ENCODE measurements around the gene CRTAP. TPM values are rescaled to one million over a fixed set of nuclear protein-coding genes. Genes with fewer than 3 reads are reported as not detected.
A peak's percentile ranks its signal among the peaks of the same experiment; 100 is the strongest.

CRTAP gene
- total and polyA plus RNA-seq, 2 of the 13 experiments (the other 11 are each of a cell fraction or from before 2014, with no cell fraction given): 54.2 to 119 TPM

DNA sequence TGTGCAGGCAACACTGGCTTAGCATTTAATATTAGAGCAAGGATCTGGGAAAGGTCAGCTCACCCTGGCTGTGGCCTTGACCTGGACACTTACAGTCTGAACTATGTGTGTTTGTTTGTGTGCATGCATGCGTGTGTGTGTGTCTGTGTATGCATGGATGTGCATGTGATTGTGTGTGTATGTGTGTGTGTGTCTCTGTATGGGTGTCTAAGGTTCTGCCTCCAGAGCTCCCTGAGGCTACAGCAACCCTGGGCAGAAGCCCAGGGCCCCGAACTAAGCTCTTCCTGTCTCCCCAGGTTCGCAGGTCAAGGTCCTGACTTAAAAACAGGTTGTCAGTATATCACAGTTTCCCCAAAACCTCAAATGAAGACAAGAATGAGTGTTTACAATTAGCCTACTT lies 53.5 kb downstream of the CRTAP start:
- intact Hi-C loops (cut with micrococcal nuclease; ENCODE audit: unreplicated experiment): no loop called here
- DNase-seq (ENCODE audit: low spot score) (no peak), ATAC-seq (peak; percentile 59), FAIRE-seq (no peak)
- no peak overlapping the region for H3K9ac ChIP-seq (ENCODE audit: insufficient read depth, low read depth, low read length)
- H3K4me2 ChIP-seq (ENCODE audit: low read depth, low read length): peak overlapping the region; percentile 48
- in situ Hi-C loops (cut with HindIII; ENCODE audit: extremely low pct_ligation_motif_present, low pct_unique_long_range_greater_than_20kb): no loop called here
- H3K27ac ChIP-seq (ENCODE audit: extremely low read length, insufficient read depth, low read length): no peak overlapping the region
- no peak overlapping the region for H3K4me3 ChIP-seq (replicated peaks in 1 of 3; ENCODE audit: insufficient read depth in 1 of 3, low read depth in 2 of 3, low read length in 3 of 3)
- ChIA-PET POLR2A (no interaction called here), CTCF (ENCODE audit: low intra/inter-chr PET ratio, low total read pairs) (no interaction called here)
- TF ChIP-seq HNF1B (CRISPR knock-in tag; IDR thresholded peaks at IDR 0.05) (no peak), ZFP82 (CRISPR knock-in tag; IDR thresholded peaks at IDR 0.05; ENCODE audit: borderline replicate concordance) (no peak), NCOA5 (CRISPR knock-in tag; IDR thresholded peaks at IDR 0.05) (no peak), NR2F6 (IDR thresholded peaks at IDR 0.05) (0 out of 2 replicates have a peak, but pooled peaks have one; percentile 15), NR2F6 (CRISPR knock-in tag; IDR thresholded peaks at IDR 0.05) (no peak), ZNF841 (CRISPR knock-in tag; IDR thresholded peaks at IDR 0.05; ENCODE audit: borderline replicate concordance) (no peak)
- H3K9me3 ChIP-seq (ENCODE audit: low read length): no peaks in the 10 kb centered on the region
- no TSS peak for BruUV-seq (replicated peaks)
- peaks cover 23% of the 10 kb centered on the region for H3K4me1 ChIP-seq (ENCODE audit: insufficient read depth, low read length)
- H3K36me3 ChIP-seq (replicated peaks in 1 of 2; ENCODE audit: control insufficient read depth in 1 of 2, insufficient read depth in 2 of 2, low read length in 2 of 2): no peaks in the 10 kb centered on the region
- H3K79me2 ChIP-seq (ENCODE audit: insufficient read depth, low read length): no peaks in the 10 kb centered on the region
- no peak overlapping the region for H2AFZ ChIP-seq (ENCODE audit: low read length)
- 0% methylated on average over 3 of the region's 3 CpGs for WGBS (ENCODE audit: low lambda C conversion rate)
- H3K27me3 ChIP-seq (ENCODE audit: control insufficient read depth in 1 of 2, insufficient read depth in 2 of 2, low read length in 2 of 2): peaks cover 0 to 5% of the 10 kb centered on the region in 2 experiments; a peak in 1 of 5 replicates
- no peaks in the 10 kb centered on the region for H4K20me1 ChIP-seq (ENCODE audit: insufficient read depth, low read length)

DNA sequence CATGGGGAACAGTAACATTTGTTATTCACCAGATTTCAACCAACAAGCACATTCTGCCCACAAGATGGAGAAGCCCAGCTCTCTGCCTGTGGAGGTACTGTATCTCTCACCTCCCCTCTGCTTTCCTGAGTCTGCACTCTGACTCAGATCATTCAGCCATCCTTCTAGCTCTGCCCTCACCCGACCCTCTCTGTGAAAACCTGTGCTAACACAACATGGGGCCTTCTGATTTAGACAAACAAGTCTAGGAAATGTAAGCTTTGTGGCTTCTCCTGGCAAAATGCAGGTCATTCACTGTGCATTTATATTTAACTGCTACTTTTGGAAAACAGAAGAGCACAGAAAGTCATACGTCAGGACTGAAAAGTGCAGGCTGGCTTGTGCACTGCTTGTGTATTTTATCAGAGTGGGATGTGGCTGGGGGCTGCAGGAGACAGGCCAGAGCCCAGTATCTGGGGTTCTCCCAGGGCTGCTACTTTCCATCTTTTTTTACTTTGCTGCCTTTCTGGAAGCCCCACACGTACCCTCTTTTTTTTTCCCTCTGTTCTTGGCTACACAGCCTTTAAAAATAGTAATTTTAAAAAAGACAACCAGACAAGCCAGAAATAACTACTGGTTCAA lies 54.0 kb downstream of the CRTAP start:
- Histone ChIP-seq H3K27ac (ENCODE audit: extremely low read length, insufficient read depth, low read length) (no peak overlapping the region), H4K20me1 (ENCODE audit: insufficient read depth, low read length) (no peaks in the 10 kb centered on the region), H3K9me3 (ENCODE audit: low read length) (no peaks in the 10 kb centered on the region), H3K4me2 (ENCODE audit: low read depth, low read length) (peak overlapping the region; percentile 48), H3K4me1 (ENCODE audit: insufficient read depth, low read length) (peaks cover 23% of the 10 kb centered on the region), H3K4me3 (replicated peaks in 1 of 3; ENCODE audit: insufficient read depth in 1 of 3, low read depth in 2 of 3, low read length in 3 of 3) (no peak overlapping the region), H3K9ac (ENCODE audit: insufficient read depth, low read depth, low read length) (no peak overlapping the region), H2AFZ (ENCODE audit: low read length) (no peak overlapping the region), H3K79me2 (ENCODE audit: insufficient read depth, low read length) (no peaks in the 10 kb centered on the region), H3K27me3 (ENCODE audit: control insufficient read depth in 1 of 2, insufficient read depth in 2 of 2, low read length in 2 of 2) (peaks cover 0 to 4% of the 10 kb centered on the region in 2 experiments; a peak in 1 of 5 replicates), H3K36me3 (replicated peaks in 1 of 2; ENCODE audit: control insufficient read depth in 1 of 2, insufficient read depth in 2 of 2, low read length in 2 of 2) (no peaks in the 10 kb centered on the region)
- DNase-seq (ENCODE audit: low spot score): no peak
- ATAC-seq: peak; percentile 89
- TF ChIP-seq SALL1 (CRISPR knock-in tag; IDR thresholded peaks at IDR 0.05): 0 out of 2 replicates have a peak, but pooled peaks have one; percentile 12
- TF ChIP-seq ZSCAN25 (CRISPR knock-in tag; IDR thresholded peaks at IDR 0.05): 0 out of 2 replicates have a peak, but pooled peaks have one; percentile 26
- TF ChIP-seq NCOA1 (CRISPR knock-in tag; IDR thresholded peaks at IDR 0.05): no peak
- FAIRE-seq: no peak
- CTCF ChIA-PET (ENCODE audit: low intra/inter-chr PET ratio, low total read pairs): no interaction called here
- WGBS (ENCODE audit: low lambda C conversion rate): 4% methylated on average over 3 of the region's 3 CpGs
- intact Hi-C loops (cut with micrococcal nuclease; ENCODE audit: unreplicated experiment): no loop called here
- in situ Hi-C loops (cut with HindIII; ENCODE audit: extremely low pct_ligation_motif_present, low pct_unique_long_range_greater_than_20kb): no loop called here
- POLR2A ChIA-PET: no interaction called here
- no TSS peak for BruUV-seq (replicated peaks)

Measured in HepG2 (cell line).